IPS-NIHi11 (cell line): ENCODE measurements around the gene DGKQ.

ENCODE experiments used
- DNase-seq: peaks from one replicate; pipeline ENCODE4 v3.0.0; 2012; ENCODE audit warnings: mixed read lengths, low spot score

Gene DGKQ, protein sequence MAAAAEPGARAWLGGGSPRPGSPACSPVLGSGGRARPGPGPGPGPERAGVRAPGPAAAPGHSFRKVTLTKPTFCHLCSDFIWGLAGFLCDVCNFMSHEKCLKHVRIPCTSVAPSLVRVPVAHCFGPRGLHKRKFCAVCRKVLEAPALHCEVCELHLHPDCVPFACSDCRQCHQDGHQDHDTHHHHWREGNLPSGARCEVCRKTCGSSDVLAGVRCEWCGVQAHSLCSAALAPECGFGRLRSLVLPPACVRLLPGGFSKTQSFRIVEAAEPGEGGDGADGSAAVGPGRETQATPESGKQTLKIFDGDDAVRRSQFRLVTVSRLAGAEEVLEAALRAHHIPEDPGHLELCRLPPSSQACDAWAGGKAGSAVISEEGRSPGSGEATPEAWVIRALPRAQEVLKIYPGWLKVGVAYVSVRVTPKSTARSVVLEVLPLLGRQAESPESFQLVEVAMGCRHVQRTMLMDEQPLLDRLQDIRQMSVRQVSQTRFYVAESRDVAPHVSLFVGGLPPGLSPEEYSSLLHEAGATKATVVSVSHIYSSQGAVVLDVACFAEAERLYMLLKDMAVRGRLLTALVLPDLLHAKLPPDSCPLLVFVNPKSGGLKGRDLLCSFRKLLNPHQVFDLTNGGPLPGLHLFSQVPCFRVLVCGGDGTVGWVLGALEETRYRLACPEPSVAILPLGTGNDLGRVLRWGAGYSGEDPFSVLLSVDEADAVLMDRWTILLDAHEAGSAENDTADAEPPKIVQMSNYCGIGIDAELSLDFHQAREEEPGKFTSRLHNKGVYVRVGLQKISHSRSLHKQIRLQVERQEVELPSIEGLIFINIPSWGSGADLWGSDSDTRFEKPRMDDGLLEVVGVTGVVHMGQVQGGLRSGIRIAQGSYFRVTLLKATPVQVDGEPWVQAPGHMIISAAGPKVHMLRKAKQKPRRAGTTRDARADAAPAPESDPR

DNA sequence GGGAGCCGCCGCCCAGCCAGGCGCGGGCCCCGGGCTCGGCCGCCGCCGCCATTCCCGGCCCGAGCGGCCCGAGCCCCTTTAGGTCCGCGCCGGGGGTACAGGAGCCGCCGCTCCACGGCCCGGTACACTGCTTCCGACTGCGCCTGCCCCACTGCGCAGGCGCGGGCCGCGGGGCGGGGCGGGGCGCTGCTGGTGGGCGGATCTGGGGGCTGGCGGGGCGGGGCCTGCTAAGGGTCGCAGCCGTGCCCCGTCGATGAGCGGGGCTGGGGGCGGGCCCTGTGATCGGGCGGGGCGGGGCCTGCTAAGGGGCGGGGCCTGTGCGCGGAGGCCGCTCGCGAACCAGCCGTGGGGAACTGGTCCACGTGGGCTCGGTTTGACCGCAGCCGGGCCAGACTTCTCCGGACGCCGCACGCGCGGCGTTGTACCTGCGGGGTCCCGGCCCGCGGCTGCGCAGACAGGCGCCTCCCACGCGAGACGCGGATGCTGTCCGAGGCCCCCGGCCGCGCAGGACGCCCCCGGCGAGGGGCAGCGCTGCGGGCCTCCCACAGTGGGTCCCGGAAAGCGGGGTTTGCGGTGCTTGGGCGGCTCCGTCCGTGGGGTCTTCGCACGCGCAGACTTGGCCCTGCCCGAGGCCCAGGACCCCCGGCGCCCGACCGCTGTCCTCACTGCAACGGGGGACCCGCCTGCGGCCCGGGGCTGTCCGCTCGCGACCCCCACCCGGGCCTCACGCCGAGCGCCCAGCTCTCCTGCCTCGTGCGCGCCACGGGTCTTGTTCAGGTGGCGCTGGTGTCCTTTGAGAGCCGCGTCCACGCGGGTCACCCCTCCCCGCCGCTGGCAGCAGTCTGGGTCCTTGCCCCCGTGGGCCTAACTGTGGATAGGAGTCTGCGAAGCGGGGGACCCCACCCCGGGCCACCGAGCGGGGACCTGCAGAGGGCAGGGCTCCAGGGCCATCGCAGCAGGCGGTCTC, at the start of gene DGKQ:
Gene DGKQ, minus strand, starts transcription at position 139 of the 967 bp plus-strand sequence. Its CDS starts 87 bp downstream, at position 52.
- DNase-seq: peak; percentile 100

GRCh38 chr4:1022739-1023066, 49.3 kb upstream of the DGKQ start:
- no peak for DNase-seq

DNA sequence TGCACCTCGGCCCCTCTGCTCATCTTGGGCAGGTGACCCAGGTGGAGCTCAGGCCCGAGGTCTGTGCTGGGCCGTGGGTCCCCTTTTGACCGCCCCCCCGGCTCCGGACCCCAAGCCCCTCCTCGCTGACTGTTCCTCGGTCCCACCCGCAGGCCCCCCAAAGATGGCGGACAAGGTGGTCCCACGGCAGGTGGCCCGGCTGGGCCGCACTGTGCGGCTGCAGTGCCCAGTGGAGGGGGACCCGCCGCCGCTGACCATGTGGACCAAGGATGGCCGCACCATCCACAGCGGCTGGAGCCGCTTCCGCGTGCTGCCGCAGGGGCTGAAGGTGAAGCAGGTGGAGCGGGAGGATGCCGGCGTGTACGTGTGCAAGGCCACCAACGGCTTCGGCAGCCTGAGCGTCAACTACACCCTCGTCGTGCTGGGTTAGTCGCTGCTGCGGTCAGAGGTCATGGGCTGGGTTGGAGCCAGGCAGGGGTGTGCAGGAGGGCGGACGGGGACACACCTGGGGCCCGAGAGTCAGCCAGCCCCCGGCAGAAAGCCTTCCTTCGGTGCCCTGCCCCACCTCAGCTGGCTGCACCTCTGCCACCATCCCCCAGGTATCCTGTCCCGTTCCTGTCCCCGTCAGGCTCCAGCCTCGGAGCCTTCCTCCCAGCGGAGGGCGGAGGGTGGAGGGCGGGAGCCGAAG, 48.8 kb upstream of the DGKQ start:
- DNase-seq: no peak

GRCh38 chr4:1021386-1022050, 48.1 kb upstream of the DGKQ start:
- DNase-seq: no peak

DNA sequence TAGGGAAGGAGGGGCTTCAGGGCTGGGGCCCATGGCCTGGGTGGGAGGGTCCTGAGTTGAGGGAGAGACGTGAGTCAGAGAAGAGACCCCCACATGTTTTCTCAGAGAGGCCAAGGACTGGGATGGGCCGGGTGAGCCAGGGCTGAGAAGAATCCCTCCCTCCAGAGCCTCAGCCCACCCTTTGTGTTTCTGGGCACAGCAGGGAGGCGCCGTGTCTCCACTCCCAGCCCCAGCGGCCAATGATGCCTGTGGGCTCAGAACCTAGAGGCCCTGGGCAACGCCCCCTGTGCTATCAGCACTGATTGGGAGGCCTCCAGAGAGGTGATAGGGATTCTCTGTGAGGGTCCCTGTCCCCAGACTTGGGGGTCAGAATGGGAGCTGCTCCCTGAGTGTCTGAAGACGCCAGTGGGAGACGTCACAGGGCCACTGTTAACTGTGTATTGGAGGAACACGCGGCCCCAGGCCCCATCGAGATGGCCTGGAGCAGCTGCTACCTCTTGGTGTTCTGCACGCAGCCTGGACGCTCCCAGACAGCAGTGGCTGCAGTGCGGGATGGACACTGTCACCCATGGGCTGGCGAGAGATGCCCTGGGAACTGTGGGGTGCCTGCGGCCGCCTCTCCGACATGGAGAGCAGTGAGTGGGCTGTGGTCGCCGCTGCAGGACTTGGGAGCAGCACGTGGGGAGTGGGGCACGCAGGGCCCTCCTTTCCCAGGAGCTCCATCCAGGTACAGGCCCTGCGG, 46.5 kb upstream of the DGKQ start:
- DNase-seq: peak; percentile 75

- no peak for DNase-seq
Observed at GRCh38 chr4:1019320-1019719, 46.0 kb upstream of the DGKQ start.

DNA sequence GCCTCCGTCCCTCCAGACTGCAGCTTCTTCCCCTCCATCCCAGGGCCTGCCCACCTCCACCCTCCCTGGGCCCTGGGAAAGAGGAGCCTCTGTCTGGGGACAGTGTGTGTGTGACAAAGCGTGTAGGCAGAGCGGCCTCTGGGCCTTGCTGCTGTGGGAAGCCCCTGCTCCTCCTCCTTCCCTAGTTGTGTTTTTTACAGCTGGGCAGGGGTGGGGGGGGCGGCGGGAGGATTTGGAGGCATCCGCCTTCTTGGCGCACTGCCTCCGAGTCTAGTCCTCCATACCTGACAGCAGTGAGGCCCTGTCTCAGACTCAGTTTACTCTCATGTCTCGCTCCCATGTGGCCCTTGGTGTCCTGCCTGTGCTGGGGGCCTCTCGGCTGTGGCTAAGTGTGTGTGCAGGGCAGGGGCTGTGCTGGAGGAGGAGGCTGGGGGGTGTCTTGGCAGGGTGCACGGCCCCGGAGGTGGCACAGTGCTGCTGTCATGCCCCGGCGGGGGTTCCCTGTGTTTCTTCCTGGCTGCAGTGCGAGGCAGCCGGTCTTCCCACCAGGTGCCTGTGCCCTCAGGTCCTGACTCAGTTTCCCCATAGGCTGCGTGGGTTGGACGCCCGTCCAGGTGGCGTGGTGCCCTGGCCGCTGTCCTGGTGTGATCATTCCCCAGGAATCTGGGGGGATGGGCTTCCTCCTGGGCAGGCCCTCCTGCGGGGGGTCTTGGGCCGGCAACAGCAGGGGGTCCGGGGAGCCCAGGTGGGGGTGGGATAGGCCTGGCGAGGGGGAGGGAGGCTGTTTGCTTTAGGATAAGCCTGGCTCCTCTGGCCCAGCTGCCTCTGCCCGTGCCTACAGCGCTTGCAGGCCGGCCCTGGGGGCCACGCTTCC, 45.0 kb upstream of the DGKQ start:
- DNase-seq: no peak

DNA sequence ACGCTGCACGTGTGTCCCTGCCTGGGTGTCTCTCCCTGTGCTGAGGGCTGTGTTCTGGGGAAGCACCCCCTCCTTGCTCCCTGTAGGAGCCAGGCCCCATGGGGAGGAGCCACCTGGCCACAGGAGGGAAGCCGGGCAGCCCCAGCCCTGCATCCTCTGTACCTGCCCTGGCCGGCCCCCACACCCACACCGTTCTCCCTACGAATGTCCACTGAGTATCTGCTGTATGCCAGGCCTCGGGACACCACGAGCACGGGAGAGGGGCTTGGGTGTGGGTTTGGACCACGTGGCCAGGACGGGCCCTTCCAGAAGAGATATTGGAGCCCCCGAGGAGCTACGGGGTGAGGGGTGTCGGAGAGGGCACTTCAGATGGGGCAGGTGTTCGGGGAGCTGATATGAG, 44.3 kb upstream of the DGKQ start:
- DNase-seq: no peak

DNA sequence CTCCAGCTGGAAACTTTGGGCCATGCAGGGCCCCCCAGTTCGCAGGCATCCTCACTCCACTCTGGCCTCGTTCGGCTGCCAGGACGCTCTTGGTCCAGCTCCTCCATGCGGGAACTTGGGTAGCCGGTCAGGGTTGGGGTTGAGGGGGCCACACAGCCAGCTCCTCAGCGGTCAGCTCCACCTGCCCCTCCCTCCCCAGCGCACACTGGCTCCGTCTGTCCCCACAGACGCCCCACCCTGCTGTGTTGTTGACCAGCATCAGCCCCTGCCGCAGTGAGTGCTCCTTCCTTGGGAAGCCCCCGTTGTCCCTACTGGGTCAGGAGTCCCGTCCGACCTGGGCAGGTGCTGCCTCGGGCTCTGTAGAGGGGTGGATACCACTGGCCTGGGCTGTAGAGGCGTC, 43.8 kb upstream of the DGKQ start:
- DNase-seq: no peak

DNA sequence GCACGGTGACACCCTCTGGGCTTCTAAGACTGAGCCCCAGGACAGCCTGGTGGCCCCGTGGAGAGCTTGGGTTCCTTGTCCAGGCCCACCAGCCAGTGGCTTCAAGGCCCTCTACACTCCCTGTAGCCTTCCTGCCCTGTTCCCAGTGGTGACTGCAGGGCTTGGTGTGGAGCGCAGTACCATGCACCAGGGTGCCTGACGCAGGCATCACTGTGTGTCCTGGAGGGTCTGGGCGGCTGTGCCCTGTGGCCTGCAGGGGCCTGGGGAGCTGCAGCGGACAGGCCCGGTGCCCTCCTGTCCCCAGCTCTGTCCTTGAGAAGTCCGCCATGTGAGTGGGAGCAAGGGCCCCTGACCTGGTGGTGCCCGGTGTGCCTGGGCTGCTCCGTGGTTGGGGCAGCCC, 42.4 kb upstream of the DGKQ start:
- no peak for DNase-seq

DNA sequence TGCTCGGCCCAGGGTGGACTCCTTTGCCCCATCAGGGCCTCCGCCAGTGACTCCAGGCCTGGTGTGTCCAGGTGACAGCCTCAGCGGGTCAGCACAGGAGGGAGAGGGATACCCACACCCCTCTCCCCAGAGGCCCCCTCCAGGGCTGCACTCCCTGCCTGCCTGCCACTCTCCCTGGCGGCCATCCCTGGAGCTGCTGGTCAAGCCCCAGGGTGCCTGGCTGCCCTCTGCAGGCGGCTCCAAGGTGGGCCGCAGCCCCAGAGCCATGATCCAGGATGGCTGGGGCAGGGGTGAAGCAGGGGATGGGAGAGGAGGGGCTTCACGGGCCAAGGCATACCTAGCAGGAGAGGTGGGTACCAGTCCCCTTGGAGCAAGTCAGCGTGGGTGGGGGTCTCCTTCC, 41.8 kb upstream of the DGKQ start:
- no peak for DNase-seq

DNA sequence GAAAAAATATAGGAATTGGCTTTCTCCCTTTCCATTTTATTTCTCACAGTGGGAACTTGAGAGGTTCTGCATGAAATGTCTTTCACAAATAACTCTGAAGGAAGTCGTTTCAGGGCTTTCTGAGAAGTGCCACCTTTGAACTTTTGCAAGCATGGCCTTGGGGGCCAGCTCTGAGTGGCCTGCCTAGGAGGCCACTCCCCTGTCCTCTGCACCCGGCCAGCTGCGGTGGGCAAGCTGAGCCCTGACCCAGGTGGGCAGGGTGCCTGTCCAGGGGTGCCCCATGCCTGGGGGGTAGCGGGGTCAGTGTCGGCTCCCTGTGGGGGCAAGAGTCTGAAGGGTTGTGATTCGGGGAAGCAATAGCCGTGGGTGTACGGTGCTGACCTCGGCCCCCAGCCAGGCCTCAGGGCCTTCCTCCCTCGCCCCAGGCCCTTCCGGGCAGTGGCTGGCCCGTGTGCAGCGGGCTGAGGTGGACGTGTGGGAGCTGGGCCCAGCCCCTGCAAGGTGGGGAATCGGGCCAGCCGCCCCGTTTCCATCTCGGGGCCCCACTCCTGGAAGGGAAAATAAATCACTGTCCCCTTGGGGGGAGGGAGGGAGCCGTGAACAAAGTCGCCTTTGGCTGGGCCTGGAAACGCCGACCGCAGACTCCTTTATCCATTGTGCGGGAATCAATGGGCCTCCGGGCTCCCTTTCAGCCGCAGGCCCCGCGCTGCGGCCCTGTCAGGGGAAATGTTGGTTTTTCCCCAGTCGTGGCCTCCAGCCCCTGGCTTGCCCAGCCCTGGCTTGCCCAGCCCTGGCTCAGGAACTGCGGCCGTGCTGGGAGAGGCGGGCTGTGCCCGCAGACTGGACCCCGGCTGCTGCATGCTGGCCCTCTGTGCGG, 41.2 kb upstream of the DGKQ start:
- no peak for DNase-seq

DNA sequence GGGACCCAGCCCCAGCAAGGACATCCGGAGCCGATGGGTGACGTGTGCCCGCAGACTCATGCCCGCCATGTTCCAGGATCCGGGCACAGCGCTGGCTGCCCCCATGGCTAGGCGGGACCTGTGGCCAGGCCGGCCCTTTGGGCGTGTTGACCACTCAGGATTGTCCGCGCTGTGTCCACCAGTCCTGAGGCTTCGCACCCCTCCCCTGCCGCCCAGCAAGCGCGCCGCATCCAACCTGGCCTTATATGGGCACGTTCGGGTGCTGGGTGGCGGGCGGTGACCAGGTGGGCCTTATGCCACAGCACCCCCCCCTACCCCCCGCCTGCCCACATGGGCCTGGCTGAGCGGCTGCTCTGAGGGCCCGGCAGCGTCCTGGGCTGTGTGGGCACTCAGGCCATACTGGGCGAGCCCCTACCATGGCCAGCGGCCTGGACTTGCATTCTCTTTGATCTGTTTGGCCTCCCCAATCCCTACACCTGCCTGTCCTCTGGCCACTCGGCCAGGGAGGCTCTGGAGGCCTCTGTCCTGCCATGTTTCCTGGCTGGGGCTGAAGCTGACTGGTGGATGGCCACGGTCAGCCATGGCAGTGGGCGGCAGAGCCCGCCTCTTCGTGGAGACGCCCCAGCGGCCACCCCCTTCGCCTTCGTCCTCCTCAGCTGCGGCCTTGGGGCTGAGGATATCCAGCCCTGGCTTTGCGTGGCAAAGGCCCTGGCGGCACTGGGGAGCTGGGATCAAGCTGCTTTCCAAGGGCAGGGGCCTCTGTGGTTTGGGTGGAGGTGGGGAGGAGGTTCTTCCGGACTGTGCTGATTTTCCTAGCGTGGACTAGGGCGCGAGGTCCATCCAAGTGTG, 40.1 kb upstream of the DGKQ start:
- DNase-seq: no peak

GRCh38 chr4:1012034-1012739, 38.8 kb upstream of the DGKQ start:
- peak; percentile 76 for DNase-seq

DNA sequence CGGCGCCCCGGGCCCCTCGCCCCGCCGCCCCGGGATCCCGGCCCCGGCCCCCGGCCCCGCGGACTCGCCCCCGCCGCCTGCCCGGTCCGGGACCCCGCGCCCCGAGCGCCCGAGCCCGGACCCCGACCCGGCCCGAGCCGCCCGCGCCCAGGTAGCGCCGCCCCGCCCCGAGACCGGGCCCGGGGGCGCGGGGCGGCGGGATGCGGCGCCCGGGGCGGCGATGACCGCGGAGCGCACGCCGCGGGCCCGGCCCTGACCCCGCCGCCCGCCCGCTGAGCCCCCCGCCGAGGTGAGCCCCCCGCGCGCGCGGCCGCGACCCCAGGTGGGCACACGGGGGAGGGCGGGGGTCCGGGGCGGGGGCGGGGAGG, 38.3 kb upstream of the DGKQ start:
- DNase-seq: peak; percentile 77

DNA sequence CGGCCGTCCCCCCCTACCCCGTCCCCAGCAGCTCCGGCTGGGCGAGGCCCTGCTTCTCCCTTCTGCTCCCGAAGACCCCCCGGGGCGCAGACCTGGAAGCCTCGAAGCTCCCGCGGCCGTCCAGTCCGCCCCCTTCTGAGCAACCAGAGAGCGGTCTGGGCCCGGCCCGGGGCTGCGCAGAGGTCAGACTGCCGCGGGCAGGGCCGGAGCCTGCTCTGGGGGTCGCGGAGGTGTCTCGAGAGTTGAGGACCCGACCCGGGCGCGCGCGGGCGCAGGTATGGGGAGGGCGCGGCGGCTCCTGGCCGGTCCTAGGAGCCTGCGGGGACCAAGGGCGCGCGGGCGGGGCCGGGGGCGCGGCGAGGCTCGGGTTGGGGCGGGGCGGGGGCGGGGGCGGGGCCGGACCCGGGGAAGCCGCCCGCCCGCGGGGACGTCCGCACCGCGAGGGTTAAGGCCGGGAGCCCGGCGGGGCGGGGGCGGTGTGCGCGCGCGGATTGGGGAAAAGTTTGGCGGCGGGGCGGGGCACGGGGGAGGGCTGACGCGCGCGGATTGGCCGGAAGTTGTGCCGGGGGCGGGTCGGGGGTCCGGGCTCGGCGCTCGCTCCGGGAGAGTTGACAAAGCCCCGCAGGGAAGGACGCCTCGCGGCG, 37.8 kb upstream of the DGKQ start, which contains the start of gene FGFRL1:
Gene FGFRL1, plus strand, starts transcription at position 605 of the 644 bp plus-strand sequence. CDS start 860 bp downstream, outside the sequence.
- DNase-seq: peak; percentile 93
